Urinary bladder (tissue), 4 donors: Measurements from ENCODE around the gene BARHL2. TPM values are rescaled to one million over a fixed set of nuclear protein-coding genes. Genes with fewer than 3 reads are reported as not detected.
A peak's percentile ranks its signal among the peaks of the same experiment; 100 is the strongest.

ENCODE experiments used
- DNase-seq: peaks from one replicate; pipeline ENCODE4 v3.0.0-alpha.2; 2015; ENCODE audit errors: extremely low spot score
- H3K27ac ChIP-seq: one replicate; pipeline ENCODE4 v1.5.1; 2013; ENCODE audit warnings: low read depth, mild to moderate bottlenecking, moderate library complexity
- H3K36me3 ChIP-seq: one replicate; pipeline ENCODE4 v1.6.1; 2013; ENCODE audit warnings: mild to moderate bottlenecking, moderate library complexity; ENCODE audit not compliant: insufficient read depth
- H3K4me1 ChIP-seq: one replicate; pipeline ENCODE4 v1.6.1; 2013; ENCODE audit warnings: mild to moderate bottlenecking, moderate library complexity; ENCODE audit not compliant: insufficient read depth
- H3K4me3 ChIP-seq: one replicate; pipeline ENCODE4 v1.5.1; 2013; ENCODE audit warnings: low read depth, low read length
- WGBS: extraction: QIAGEN DNeasy Blood & Tissue Kit; methylation state at CpG from one replicate; pipeline ENCODE4 v1.1.7; 2013; 5-methylcytosine and 5-hydroxymethylcytosine counted together
- polyA plus RNA-seq: library from polyadenylated mRNA; stranded (reverse); fragments of 200-250 nt; gene quantifications from one replicate; pipeline ENCODE4 v1.2.3, GENCODE V29; 2013
- total RNA-seq: library from RNA; depleted of rRNA; stranded (reverse); fragments of >200 nt; gene quantifications from one replicate; pipeline ENCODE4 v1.2.3, GENCODE V29; 2014
- donor health status: healthy with polysubstance abuse.
- donor health status: healthy.

BARHL2 gene
- total and polyA plus RNA-seq, 2 donors: not detected

DNA sequence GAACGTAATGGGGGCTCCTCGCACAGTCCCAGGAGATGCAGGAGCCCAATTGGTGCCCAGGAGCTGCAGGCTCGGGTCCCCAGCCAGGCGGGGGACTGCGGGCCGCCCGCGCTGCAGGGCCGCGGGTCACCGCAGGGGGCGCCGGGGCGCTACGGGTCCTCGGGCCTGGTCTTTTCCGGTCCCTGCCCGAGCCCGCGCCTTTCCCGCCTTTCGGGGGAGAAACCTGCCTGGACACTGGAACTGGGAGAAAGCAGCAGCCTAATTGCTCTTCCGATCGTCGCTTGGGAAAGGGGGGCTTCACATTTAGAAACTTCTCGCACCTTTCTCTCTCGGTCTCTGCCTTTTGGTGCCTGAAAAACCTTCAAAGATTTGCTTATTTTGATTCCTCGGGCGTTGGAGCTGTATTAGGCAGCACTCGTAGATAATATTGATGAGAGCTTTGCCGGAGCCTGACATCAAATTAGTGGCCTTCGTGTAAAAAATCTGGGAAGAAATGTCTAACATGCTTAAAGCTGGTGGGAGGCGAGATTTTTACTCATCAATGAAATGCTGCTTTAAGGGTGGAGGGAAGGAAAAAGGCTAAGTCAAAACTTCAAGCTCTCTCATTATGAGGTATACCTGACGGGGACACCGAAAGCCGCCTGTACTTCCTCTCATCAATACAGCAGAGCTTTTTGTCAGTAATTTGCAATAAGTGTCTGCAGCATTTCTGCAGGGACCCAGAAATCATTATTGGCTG is 12.6 kb upstream of the BARHL2 start:
- Histone ChIP-seq H3K4me3 (peak overlapping the region; percentile 3), H3K27ac (no peak overlapping the region), H3K36me3 (no peaks in the 10 kb centered on the region), H3K4me1 (peaks cover 2% of the 10 kb centered on the region)
- DNase-seq: no peak
- 8% methylated on average over 36 of the region's 36 CpGs for WGBS

DNA sequence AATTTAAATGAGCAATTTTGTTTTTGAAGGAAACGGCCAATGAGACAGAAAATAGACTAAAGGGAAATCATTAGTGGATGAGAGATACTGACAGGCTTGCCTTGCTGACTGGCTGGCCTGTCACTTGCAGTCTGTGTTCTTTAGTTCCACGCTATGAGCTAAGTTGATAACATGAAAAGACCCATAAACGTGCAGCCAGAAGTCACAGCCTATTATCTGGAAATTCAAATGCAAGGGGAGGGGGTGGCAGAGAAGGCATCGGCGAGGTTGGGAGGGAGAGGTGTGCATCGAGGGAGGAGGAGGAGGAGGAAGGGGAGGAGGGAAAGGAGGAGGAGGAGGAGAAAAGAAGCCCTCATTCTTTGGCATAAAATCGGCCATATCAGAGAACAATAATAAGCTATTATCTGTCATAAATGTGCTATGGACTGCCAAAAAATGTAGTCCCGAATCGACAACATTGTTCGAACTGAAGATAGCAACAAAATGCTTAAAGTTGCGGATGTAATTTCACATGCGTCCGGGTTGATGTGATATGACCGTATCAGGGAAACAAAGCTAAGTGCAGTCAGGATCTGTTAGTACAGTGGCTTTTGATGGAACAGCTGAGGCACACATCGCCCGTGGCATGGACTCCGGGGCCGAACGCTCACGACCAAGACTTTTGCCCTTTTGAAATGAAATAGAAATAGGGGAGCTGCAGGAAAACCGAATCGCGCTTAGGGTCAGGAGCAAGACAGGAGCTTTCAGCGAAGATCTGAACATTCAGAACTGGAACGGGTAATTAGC is 11.6 kb upstream of the BARHL2 start:
- WGBS: 9% methylated on average over 25 of the region's 25 CpGs

DNA sequence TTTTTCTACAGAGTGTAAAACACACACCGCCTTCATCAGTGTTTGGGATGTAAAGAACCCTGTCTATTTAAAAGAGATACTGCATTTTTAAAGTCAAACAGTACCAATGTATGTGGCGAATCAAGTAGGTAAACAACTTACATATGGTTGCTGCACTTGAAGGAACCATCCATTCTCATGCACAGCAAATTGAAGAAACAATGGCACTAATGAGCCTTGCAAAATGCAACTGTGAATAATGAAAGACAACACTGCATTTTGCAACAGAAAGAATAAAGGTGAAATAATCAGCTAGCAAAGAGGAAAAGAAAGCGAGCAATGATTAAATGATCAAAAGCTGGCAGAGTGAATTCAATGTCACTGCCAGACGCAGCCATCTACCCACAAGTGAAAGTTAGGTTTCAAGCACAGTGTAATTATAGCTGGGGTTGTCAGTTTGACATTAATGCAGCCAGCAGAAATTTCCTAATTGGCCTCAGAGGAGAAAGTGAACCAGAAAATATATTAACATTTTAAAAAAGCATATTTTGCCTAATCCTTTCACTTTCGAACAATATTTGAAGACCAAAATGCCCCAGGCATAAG is 10.9 kb upstream of the BARHL2 start:
- Histone ChIP-seq H3K4me1 (peaks cover 2% of the 10 kb centered on the region), H3K36me3 (no peaks in the 10 kb centered on the region), H3K4me3 (no peak overlapping the region), H3K27ac (no peak overlapping the region)
- DNase-seq: no peak
- 38% methylated on average over 5 of the region's 5 CpGs for WGBS

More for the DNA sequence above, 11.6 kb upstream of the BARHL2 start:
- Histone ChIP-seq H3K27ac (no peak overlapping the region), H3K4me3 (no peak overlapping the region), H3K36me3 (no peaks in the 10 kb centered on the region), H3K4me1 (peaks cover 2% of the 10 kb centered on the region)
- DNase-seq: no peak

DNA sequence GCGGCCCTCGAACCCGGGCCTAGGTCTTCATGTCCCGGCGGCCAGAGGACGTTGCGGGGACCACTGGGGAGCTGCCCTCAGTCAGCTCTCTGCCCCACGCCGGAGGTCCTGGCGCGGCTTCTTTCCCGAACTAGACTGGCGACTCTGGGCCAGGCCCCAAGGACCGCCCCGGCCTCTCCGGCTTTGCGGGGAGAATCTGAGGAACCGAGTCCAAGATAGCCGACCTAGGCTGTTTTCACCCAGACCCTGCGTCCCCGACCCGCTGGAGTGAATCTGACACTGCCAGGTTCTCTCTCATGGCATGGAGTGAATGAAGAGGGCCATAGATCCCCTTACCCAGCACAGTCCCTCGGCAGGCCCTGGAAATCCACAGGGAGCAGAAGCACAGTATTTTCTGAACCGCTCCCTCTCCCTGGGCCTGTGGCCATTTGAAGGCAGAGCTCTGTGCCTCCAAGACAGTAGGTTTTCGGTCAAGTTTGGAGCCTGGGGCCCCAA is 9.9 kb upstream of the BARHL2 start:
- H3K4me3 ChIP-seq: no peak overlapping the region
- DNase-seq: no peak
- WGBS: 18% methylated on average over 25 of the region's 25 CpGs
- no peak overlapping the region for H3K27ac ChIP-seq
- peaks cover 2% of the 10 kb centered on the region for H3K4me1 ChIP-seq
- no peaks in the 10 kb centered on the region for H3K36me3 ChIP-seq

DNA sequence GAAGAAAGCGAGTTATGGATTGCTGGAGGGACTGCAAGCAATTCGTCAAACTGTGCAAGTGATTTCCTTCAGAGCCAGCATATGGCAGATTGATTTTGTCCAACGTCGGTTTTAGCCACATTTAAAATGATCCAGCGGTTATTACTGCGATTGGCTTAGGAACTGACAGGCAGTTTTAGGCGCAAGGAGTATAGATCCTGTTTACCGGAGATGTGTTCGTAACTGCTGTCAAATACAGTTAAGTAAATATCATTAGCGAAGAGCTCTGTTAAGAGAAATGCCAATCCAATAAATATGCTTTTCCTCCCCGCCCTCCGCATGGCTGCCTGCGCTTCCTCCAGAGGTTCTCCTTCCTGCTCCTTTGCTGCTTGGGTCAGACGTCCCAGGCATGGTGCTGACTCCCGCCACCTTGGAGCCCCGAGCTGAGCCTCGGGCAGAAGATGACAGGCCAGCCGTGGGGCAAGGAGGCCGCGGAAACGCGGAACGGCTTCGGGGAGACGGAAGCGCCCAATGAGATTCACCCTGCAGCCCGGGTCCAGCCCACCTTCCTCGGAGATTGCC is 9.4 kb upstream of the BARHL2 start:
- DNase-seq: no peak
- Histone ChIP-seq H3K27ac (no peak overlapping the region), H3K4me1 (peaks cover 2% of the 10 kb centered on the region), H3K36me3 (no peaks in the 10 kb centered on the region), H3K4me3 (no peak overlapping the region)
- WGBS: 7% methylated on average over 28 of the region's 28 CpGs

DNA sequence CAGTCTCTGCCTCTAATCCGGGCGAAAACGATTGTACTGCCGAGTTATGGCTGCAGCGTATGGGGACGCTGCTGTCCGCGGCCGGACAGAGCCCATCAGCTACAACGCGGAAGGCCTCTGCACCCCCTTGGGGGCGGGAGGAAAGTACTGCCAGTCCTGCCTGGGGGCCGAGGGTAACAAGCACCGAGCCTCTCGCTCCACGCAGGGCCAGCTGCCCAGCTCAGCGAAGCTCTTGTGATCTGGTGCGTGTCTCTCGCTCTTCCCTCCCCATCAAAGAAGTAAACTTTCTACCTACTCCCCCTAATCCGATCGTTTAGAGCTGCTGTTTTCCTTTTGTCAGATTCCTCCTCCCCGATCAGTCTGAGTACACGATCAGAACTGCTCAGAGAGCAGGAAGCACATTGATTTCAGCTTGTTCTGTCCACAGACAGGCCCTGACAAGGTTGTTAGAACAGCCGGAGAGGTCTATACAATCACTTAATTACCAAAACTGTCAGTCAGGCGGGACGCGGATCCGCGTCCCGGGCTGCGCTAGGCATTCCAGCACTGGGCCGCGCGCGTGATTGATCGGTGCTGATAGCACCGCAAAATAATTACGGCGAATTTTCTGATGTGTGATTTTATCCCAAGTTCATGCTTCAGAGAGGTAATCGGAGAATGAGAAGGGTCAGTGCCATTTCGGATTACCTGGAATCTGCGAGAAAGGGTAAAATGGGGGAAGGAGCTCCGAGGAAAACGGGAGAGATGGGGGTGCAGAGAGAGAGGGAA is 8.7 kb upstream of the BARHL2 start:
- Histone ChIP-seq H3K36me3 (no peaks in the 10 kb centered on the region), H3K4me1 (peaks cover 2% of the 10 kb centered on the region), H3K4me3 (no peak overlapping the region), H3K27ac (no peak overlapping the region)
- no peak for DNase-seq
- 4% methylated on average over 44 of the region's 44 CpGs for WGBS

DNA sequence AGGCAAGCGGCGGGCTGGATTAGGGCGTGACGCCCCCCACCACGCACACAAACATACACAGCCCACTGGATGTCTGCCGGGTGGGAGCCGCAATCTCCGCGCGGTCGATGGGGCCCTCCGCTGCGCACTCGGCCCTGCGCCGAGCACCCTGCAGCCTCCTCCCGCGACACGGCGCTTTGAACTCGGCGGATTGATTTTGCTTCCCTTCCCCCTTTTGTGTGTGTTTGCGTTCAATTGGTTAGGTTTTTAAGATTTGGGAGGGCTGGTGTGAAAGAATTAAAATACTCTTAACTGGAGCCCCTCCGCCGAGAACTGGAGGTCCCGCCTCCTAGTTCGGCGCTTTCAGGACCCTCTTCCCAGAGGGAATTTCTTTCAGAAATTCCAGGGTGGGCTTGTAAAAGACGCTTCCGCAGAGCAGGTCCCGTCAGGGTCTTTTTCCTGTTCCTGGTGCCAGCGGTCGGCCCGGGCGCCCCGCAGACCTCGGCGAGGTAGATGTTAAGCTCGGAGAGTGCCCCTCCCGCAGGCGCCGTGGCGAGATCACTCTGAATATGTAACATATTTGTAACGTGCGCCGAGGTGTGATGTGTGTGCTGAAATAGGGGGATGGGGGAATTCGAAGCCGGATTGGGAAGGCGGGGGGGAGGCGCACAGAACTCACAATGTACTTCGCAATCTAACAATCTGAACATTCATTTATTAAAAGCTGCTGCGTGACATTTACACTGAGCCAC is 8.0 kb upstream of the BARHL2 start:
- Histone ChIP-seq H3K4me1 (no peaks in the 10 kb centered on the region), H3K4me3 (no peak overlapping the region), H3K27ac (no peak overlapping the region), H3K36me3 (no peaks in the 10 kb centered on the region)
- no peak for DNase-seq
- WGBS: 3% methylated on average over 52 of the region's 52 CpGs

DNA sequence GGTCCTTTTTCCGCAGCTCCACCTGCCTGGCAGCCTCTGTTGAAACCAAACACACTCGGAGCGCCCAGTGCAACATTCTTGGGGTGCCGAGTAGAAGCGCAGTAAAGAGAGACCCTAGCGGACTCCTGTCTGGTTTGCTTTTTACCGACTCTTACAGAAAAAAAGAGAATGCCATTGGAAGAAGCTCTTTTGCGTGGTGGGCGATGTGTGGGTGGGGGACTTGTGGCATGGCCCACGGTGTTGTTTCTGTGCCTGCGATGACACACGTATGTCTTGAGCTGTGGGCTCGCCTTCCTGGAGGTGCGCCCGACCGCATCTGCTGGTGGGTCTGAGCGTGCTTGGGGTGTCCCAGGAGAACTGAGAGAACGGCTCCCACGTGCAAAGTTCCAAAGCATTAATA is 7.3 kb upstream of the BARHL2 start:
- Histone ChIP-seq H3K4me1 (no peaks in the 10 kb centered on the region), H3K36me3 (no peaks in the 10 kb centered on the region), H3K4me3 (no peak overlapping the region), H3K27ac (no peak overlapping the region)
- 5% methylated on average over 19 of the region's 19 CpGs for WGBS
- no peak for DNase-seq

DNA sequence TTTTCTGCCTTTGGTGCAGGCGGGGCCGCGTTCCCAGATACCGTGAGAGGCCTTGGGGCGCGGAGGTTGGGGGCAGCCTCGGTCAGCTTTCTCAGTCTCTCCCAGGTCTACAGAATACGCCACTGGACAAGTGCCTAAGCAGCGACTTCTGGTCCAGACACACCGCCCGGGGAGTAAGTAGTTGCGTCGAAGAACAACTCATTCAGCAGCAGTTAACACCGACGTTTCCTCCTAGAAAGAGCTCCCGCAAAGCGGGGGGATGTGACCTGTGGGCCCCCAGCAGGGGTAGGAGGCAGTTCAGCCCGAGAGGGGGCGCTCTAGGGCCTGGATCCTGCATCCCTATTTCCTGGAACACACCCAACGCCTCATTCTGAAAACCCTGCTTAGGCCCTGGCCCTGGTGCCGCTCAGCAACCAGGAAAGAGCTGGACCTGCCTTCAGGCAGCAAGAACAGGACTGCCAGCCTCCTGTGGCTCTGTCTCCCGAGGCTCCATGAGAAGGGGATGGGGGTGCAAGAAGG is 6.5 kb upstream of the BARHL2 start:
- H3K4me1 ChIP-seq: no peaks in the 10 kb centered on the region
- no peaks in the 10 kb centered on the region for H3K36me3 ChIP-seq
- 5% methylated on average over 22 of the region's 22 CpGs for WGBS
- H3K27ac ChIP-seq: no peak overlapping the region
- peak overlapping the region; percentile 25 for H3K4me3 ChIP-seq
- no peak for DNase-seq

DNA sequence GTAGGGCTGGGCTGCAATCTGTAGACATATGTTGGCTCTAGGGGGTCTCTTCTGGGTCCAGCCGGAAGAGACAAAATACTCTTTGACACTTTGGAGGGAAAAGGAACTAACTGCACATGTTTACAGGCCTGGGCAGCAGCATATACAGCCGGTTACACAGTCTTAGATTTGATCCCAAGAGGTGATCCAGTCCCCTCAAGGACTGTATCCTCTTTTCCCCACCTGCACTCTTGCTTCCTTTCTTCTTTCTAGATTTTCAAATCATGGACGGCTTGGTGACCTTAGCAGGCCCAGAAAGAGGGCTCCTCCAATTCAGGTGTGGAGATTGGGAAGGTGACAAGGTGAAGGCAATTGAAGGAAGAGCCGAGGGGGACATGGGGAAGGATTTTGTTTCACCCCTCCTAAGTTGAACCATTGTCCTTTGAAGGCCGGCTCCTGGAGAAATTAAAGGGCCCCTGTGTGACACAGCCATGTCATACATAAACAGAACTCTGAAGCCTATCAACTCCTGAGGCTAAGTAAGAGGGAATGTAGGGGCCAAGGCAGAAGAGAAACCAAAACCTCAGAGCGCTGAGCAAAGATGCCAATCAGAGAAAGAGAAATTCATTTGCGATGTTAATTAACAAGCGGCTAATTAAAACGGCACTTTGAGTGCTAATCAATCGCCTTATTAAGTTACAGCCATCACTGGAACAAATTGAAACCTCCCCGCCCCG is 5.9 kb upstream of the BARHL2 start:
- DNase-seq: no peak
- H3K36me3 ChIP-seq: no peaks in the 10 kb centered on the region
- peak overlapping the region; percentile 25 for H3K4me3 ChIP-seq
- WGBS: 16% methylated on average over 12 of the region's 12 CpGs
- no peak overlapping the region for H3K27ac ChIP-seq
- H3K4me1 ChIP-seq: peaks cover under 1% of the 10 kb centered on the region

DNA sequence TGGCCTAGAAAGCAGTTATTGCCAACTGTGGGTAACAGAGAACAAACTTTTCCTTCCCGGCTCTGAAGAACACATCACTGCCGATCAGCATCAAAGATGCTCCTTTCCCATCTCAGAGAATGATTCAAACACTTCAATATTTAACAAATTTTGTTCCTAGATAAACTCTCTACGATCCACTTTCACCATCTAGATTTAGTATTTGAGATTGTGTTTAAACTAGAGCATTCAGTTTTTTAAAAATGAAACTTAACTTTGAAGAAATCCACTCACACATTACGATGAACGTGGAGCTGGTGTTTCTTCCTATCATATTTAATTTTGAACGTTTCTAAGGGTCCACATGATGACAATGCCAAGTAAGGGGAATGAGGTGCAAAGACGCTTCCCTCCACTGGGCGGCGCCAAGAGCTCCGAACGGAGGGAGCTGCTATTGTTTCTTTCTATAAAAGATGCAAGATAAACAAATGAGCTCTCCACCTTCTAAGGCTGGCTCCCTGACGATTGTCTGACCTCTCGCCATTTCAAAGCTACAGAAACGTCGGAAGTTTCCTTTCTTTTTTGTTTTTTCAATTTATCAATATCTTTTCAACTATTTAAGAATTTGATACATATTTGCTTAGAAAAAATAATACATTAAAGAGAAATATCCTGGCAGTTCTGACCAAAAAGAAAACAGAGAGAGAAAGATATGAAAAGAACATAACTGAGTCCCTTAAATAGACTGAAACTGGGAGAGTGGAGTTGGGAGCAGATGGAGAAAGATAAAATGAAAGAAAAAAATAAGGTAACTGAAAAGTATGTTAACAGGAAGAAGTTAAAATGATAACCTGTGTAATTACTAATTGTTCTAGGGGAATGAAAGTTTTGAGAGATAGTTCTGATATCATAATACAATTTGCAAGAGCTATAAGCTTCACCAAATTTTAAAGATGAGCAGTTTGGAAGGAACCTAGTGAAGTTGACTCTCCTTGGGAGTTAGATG is 4.4 kb upstream of the BARHL2 start:
- no peak overlapping the region for H3K4me3 ChIP-seq
- peaks cover 2% of the 10 kb centered on the region for H3K4me1 ChIP-seq
- WGBS: 7% methylated on average over 15 of the region's 15 CpGs
- H3K27ac ChIP-seq: no peak overlapping the region
- DNase-seq: no peak
- H3K36me3 ChIP-seq: no peaks in the 10 kb centered on the region
